ENCODE data around the gene AZI2. TPM values are rescaled to one million over a fixed set of nuclear protein-coding genes. Genes with fewer than 3 reads are reported as not detected.

Gene AZI2
- total and polyA plus RNA-seq, 9 of the 15 experiments (the other 6 are each of a cell fraction or from before 2014, with no cell fraction given) = 28.5 to 96.3 (median 70.2) TPM

GRCh38 chr3:28295898-28296490, 52.6 kb downstream of the AZI2 start (continued):
- TF ChIP-seq, protein P1, sequence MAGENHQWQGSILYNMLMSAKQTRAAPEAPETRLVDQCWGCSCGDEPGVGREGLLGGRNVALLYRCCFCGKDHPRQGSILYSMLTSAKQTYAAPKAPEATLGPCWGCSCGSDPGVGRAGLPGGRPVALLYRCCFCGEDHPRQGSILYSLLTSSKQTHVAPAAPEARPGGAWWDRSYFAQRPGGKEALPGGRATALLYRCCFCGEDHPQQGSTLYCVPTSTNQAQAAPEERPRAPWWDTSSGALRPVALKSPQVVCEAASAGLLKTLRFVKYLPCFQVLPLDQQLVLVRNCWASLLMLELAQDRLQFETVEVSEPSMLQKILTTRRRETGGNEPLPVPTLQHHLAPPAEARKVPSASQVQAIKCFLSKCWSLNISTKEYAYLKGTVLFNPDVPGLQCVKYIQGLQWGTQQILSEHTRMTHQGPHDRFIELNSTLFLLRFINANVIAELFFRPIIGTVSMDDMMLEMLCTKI (IDR thresholded peaks at IDR 0.05; ENCODE audit: partially characterized antibody) = no peak
- no peak for TF ChIP-seq CREBBP (IDR thresholded peaks at IDR 0.05; ENCODE audit: low read depth, low read length)
- TF ChIP-seq ERF (CRISPR knock-in tag; IDR thresholded peaks at IDR 0.05) = no peak
- TF ChIP-seq CCAR2 (IDR thresholded peaks at IDR 0.05; ENCODE audit: low read depth, low read length) = no peak

DNA sequence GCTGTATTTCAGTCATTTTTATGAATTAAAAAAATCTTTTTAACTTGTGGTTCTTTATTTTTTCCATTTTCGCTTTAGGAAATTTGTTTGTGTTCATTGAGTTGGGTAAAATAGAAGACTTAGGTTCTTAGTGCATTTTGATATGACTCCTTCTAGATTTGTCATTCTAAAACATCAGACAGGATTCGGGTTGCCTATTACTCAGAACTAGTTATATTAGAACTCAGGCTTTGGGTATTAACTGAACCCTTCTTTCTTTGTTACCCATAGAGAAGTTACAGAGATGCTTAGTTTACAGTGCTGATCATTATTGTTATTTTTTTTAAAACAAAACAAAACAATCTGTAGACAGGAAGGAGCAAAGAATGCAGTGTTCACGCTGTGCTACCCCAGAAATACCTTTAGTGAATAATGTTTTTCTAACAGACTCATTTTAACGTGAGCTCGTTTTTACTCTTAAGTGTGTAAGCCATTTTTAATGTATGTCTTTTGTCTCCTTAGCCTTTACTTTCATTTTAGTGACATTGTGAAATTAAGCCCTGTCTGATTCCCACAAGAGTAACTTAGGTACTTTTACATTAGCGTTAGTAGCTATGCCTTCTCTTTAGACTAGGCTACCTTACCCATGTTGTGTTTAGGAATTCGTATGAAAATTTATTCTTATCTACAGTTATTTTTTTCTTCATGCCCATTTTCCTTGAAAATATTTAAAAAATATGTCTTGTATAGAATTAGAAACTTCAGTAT, 53.8 kb downstream of the AZI2 start:
- FAIRE-seq (no peak), ATAC-seq (no peak), DNase-seq (ENCODE audit: extremely low read depth in 1 of 4, low spot score in 3 of 4) (no peak)
- Histone ChIP-seq H3K27me3 (ENCODE audit: control insufficient read depth in 2 of 2, insufficient read depth in 2 of 2, low read length in 2 of 2) (no peaks in the 10 kb centered on the region), H3K27ac (ENCODE audit: extremely low read depth, low read depth, low read length) (no peak overlapping the region), H3K9me3 (replicated peaks; ENCODE audit: control insufficient read depth, insufficient read depth, low read depth, low read length) (no peaks in the 10 kb centered on the region), H3K4me3 (no peak overlapping the region), H2AFZ (ENCODE audit: low read depth, low read length) (no peak overlapping the region), H3K4me1 (replicated peaks in 1 of 2; ENCODE audit: control insufficient read depth in 2 of 2, insufficient read depth in 2 of 2, low read length in 2 of 2) (no peaks in the 10 kb centered on the region), H3K9ac (ENCODE audit: insufficient read depth in 1 of 2, low read depth in 2 of 2, low read length in 2 of 2) (no peak overlapping the region), H3K79me2 (ENCODE audit: control insufficient read depth, insufficient read depth, low read length) (no peaks in the 10 kb centered on the region), H3K36me3 (ENCODE audit: control insufficient read depth, insufficient read depth, low read length) (peaks cover 18% of the 10 kb centered on the region; the same call in 2 of the 3 replicates), H3K4me2 (ENCODE audit: insufficient read depth, low read length) (no peak overlapping the region), H3K9me1 (ENCODE audit: control insufficient read depth, insufficient read depth, low read length) (no peaks in the 10 kb centered on the region), H4K20me1 (replicated peaks; ENCODE audit: control insufficient read depth, insufficient read depth, low read length) (no peaks in the 10 kb centered on the region)
- intact Hi-C loops (cut with micrococcal nuclease) = no loop called here
- no TSS peak for BruUV-seq (replicated peaks)
- CTCF ChIA-PET (ENCODE audit: low intra/inter-chr PET ratio) = no interaction called here
- in situ Hi-C loops (cut with MboI) = no loop called here
- 89% methylated on average over 7 of the region's 7 CpGs for WGBS (ENCODE audit: insufficient coverage, low coverage, missing lambda C conversion rate)
- TF ChIP-seq SRSF3 (IDR thresholded peaks at IDR 0.05; ENCODE audit: insufficient read depth, low read length) (no peak), ZNF232 (CRISPR knock-in tag; IDR thresholded peaks at IDR 0.05) (no peak), EZH2 (IDR thresholded peaks at IDR 0.05; ENCODE audit: borderline replicate concordance, low read depth, low read length) (no peak)
- POLR2A ChIA-PET = interaction anchor here (0.6 kb wide), 1 partner anchor 10 kb away, joined by 3 read pairs; no protein-coding TSS in a partner anchor

All from K562 (cell line).